K562 (cell line): ENCODE results near the gene ZNHIT2. TPM values are rescaled to one million over a fixed set of nuclear protein-coding genes. Genes with fewer than 3 reads are reported as not detected.

Experiments used
- ATF6 ChIP-seq: sonication (generic); formaldehyde crosslinking; IDR thresholded peaks from 2 replicates; pipeline ENCODE4 v1.4.0; 2020; ENCODE audit warnings: mild to moderate bottlenecking, missing genetic modification reagents
- RERE ChIP-seq: sonication (generic); formaldehyde crosslinking; IDR thresholded peaks from 2 replicates; pipeline ENCODE4 v1.8.0; 2023; ENCODE audit warnings: missing genetic modification reagents, mild to moderate bottlenecking, borderline replicate concordance
- polyA plus RNA-seq, 8 experiments: library from polyadenylated mRNA; depleted of rRNA in 4 of 8; stranded (reverse) in 5 of 8; unstranded in 3 of 8; fragments of >200 nt; fragmentation: Nextera tagmentation in 2 of 8; fragmentation: Illumina TruSeq in 1 of 8; extraction: Ambion mirVana in 2 of 8; extraction: Trizol in 1 of 8; gene quantifications; 2 replicates each; pipeline versions ENCODE4 v1.2.1 to v1.2.3, GENCODE V29; 2011 to 2014; ENCODE audit warnings: inconsistent platforms in 1 of 8, missing spikeins in 1 of 8
- total RNA-seq, 7 experiments: library from RNA; depleted of rRNA in 6 of 7; stranded (reverse); fragments of >200 nt in 6 of 7; fragmentation: Illumina TruSeq in 2 of 7; extraction: Trizol in 2 of 7; gene quantifications; 2 replicates each; pipeline versions ENCODE4 v1.2.1 to v1.2.3, GENCODE V29; 2011 to 2021; ENCODE audit warnings: low replicate concordance in 1 of 7

The ZNHIT2 gene
- total and polyA plus RNA-seq, 9 of the 15 experiments (the other 6 are each of a cell fraction or from before 2014, with no cell fraction given) = 0.08 to 39.0 (median 2.5) TPM

- TF ChIP-seq RERE (CRISPR knock-in tag) (no peak), ATF6 (CRISPR knock-in tag) (no peak)
These were observed 19.1 kb upstream of the ZNHIT2 start (continued) for GRCh38 chr11:65136515-65137096.
